ENCODE data around the gene MYO18A.

DNA sequence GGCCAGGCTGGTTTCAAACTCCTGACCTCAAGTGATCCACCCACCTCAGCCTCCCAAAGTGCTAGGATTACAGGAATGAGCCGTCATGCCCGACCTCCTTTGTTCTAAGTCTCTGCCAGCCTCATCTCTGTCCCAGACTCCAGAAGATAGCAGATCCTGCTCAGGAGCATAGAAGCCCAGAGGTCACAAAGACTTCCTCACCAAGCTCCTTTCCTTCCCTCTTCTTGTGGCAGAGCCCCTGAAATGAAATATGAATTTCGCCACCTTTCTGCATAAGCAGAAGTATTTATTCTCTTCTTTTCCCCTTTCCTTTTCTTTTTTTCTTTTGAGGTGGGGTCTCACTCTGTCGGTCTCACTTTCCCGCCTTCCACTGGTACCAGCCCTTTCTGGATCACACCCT, 148.7 kb downstream of the MYO18A start:
- TF ChIP-seq, protein P1, sequence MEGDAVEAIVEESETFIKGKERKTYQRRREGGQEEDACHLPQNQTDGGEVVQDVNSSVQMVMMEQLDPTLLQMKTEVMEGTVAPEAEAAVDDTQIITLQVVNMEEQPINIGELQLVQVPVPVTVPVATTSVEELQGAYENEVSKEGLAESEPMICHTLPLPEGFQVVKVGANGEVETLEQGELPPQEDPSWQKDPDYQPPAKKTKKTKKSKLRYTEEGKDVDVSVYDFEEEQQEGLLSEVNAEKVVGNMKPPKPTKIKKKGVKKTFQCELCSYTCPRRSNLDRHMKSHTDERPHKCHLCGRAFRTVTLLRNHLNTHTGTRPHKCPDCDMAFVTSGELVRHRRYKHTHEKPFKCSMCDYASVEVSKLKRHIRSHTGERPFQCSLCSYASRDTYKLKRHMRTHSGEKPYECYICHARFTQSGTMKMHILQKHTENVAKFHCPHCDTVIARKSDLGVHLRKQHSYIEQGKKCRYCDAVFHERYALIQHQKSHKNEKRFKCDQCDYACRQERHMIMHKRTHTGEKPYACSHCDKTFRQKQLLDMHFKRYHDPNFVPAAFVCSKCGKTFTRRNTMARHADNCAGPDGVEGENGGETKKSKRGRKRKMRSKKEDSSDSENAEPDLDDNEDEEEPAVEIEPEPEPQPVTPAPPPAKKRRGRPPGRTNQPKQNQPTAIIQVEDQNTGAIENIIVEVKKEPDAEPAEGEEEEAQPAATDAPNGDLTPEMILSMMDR (IDR thresholded peaks at IDR 0.05): no peak
- no peak for TF ChIP-seq POLR2A (IDR thresholded peaks at IDR 0.05)

Data from uterus (tissue), 2 donors.